HG02571 (cell line): Measurements from ENCODE around the gene KRT79.

Source experiments
- ATAC-seq: cut with Tn5 transposase; IDR thresholded peaks from one replicate; pipeline ENCODE4 v1.9.1; 2021; ENCODE audit warnings: mild to moderate bottlenecking, moderate library complexity; ENCODE audit not compliant: unreplicated experiment

The KRT79 gene

DNA sequence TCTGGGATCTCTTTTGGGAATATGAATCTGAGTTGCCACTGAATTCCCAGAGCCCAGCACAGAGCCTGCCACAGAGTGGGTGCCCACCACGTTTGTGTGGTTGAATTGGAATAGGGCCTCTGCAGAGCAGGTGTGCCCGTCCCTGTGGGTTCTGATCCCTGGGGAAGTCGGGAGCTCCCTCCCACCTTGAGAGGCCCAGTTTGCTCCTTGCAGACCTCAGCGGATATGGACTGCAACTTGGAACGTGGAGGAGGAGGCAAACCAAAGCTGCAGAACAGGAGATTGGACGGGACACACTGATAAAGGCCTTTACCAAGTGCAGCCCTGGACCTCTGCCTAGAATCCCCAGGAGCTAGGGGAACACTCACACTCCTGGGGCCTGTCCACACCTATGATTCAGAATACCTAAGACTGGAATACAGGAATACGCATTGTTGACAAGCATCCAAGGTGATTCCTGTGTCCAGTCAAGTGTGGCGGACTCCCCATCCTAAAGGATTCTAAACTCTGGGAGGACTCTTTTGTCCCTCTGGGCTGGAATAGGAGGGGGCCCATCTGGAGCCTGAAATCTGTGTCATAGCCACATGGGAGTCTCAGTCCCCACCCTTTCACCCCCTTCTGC lies 59.4 kb downstream of the KRT79 start:
- no peak for ATAC-seq

GRCh38 chr12:52772772-52773171 lies 61.3 kb downstream of the KRT79 start:
- no peak for ATAC-seq

DNA sequence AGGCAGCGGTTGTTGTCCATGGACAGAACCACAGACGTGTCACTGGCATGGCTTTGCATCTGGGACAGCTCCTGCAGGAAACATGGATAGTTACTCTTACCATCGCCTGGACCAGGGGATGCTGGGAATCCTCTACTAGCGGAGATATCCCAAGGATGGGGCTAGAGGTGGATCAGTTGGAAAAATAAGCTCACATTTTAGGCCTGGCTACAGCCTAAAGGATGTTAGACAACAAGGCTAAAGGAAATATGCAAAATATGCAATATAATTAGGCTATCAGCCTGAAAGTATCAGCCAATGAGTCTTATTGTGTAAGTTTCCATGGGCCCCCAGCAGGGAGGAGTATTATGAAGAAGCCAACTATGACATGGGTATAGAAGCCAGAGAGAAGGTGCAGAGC lies 61.9 kb downstream of the KRT79 start:
- no peak for ATAC-seq

- no peak for ATAC-seq
Measured at GRCh38 chr12:52771505-52771904, 62.6 kb downstream of the KRT79 start.
